Measurements from ENCODE around the gene RHCE.
"Not testable (repeated sequence)": the region's sequence is repeated elsewhere in the genome, so short reads cannot be mapped to it uniquely, and the experiment has no call there.

DNA sequence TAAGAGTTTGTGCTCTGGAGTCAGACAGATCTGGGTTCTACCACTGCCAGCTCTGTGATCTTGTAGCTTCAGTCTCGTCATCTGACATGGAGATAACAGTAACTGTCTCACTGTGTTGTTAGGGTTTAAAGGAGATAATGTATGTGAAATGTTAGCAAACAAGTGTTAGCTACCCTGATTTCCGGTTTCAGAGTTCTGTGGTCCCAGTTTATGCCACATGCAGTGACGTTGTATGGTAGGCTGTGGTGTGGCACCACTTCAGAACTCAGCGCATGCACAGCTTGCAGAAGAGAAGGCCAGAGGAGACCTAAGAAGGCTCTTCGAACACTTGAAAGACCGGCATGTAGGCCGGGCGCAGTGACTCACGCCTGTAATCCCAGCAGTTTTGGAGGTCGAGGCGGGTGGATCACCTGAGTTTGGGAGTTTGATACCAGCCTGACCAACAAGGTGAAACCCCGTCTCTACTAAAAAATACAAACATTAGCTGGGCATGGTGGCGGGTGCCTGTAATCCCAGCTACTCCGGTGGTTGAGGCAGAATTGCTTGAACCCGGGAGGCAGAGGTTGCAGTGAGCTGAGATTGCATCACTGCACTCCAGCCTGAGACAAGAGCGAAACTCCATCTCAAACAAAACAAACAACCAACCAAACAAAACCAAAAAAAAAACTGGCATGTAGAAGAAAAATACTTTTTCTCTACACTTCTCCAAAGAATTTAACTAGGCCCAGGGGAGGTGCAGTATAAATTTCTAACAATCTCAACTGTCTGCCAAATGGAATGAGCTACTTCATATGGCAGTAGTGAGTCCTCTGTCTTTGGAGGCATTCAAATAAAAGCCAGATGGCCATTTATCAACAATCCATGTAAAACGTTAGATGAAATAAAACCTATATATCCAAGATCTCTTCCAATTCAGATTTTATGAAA lies 92.5 kb downstream of the RHCE start:
- TF ChIP-seq, protein P1, sequence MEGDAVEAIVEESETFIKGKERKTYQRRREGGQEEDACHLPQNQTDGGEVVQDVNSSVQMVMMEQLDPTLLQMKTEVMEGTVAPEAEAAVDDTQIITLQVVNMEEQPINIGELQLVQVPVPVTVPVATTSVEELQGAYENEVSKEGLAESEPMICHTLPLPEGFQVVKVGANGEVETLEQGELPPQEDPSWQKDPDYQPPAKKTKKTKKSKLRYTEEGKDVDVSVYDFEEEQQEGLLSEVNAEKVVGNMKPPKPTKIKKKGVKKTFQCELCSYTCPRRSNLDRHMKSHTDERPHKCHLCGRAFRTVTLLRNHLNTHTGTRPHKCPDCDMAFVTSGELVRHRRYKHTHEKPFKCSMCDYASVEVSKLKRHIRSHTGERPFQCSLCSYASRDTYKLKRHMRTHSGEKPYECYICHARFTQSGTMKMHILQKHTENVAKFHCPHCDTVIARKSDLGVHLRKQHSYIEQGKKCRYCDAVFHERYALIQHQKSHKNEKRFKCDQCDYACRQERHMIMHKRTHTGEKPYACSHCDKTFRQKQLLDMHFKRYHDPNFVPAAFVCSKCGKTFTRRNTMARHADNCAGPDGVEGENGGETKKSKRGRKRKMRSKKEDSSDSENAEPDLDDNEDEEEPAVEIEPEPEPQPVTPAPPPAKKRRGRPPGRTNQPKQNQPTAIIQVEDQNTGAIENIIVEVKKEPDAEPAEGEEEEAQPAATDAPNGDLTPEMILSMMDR (IDR thresholded peaks at IDR 0.05) = not testable (repeated sequence)
- TF ChIP-seq ZFX (IDR thresholded peaks at IDR 0.05; ENCODE audit: borderline replicate concordance) = not testable (repeated sequence)

All from 22Rv1 (cell line).